Loucy (cell line): ENCODE results near the gene MAPK8IP2.

Experiments
- H2AFZ ChIP-seq: fragments of 200-600 bp; sonication (generic); 2 replicates; pipeline ENCODE4 v1.6.0; 2016; ENCODE audit warnings: antibody characterized with exemption, mild to moderate bottlenecking, low read length, moderate library complexity
- H3F3A ChIP-seq: fragments of 200-600 bp; 2 replicates; pipeline ENCODE4 v1.6.0; 2016; ENCODE audit warnings: antibody characterized with exemption, low read depth, mild to moderate bottlenecking
- H3K27me3 ChIP-seq: fragments of 200-600 bp; sonication (generic); 2 replicates; pipeline ENCODE4 v1.6.1; 2014; ENCODE audit warnings: low read length, mild to moderate bottlenecking; ENCODE audit not compliant: insufficient read depth, poor library complexity, severe bottlenecking
- H3K36me3 ChIP-seq: fragments of 200-600 bp; sonication (generic); 2 replicates; pipeline ENCODE4 v1.6.1; 2016; ENCODE audit warnings: low read length; ENCODE audit not compliant: insufficient read depth
- H3K4me1 ChIP-seq: fragments of 200-600 bp; sonication (generic); 2 replicates; pipeline ENCODE4 v1.5.1; 2014; ENCODE audit warnings: low read length, mild to moderate bottlenecking; ENCODE audit not compliant: insufficient read depth, poor library complexity, severe bottlenecking
- H3K4me2 ChIP-seq: fragments of 200-600 bp; sonication (generic); 2 replicates; pipeline ENCODE4 v1.6.0; 2014; ENCODE audit warnings: antibody characterized with exemption, low read length, low read depth, mild to moderate bottlenecking; ENCODE audit not compliant: poor library complexity, severe bottlenecking
- H3K4me3 ChIP-seq: fragments of 200-600 bp; sonication (generic); 2 replicates; pipeline ENCODE4 v1.5.1; 2014; ENCODE audit warnings: low read length, mild to moderate bottlenecking, mixed read lengths; ENCODE audit not compliant: poor library complexity, severe bottlenecking
- H3K79me2 ChIP-seq: fragments of 200-600 bp; sonication (generic); 2 replicates; pipeline ENCODE4 v1.6.1; 2014; ENCODE audit warnings: low read length; ENCODE audit not compliant: insufficient read depth
- H3K9ac ChIP-seq: fragments of 200-600 bp; sonication (generic); 2 replicates; pipeline ENCODE4 v1.6.0; 2014; ENCODE audit warnings: mild to moderate bottlenecking, low read depth, low read length, moderate library complexity; ENCODE audit not compliant: poor library complexity, severe bottlenecking
- H3K9me2 ChIP-seq: fragments of 200-600 bp; sonication (generic); replicated peaks from 2 replicates; pipeline ENCODE4 v1.6.1; 2016; ENCODE audit warnings: low read depth, low read length, mixed read lengths
- H3K9me3 ChIP-seq: fragments of 200-600 bp; sonication (generic); 2 replicates; pipeline ENCODE4 v1.6.1; 2014; ENCODE audit warnings: mild to moderate bottlenecking, antibody characterized with exemption, low read length, low read depth; ENCODE audit not compliant: insufficient read depth
- H4K20me1 ChIP-seq: fragments of 200-600 bp; sonication (generic); 2 replicates; pipeline ENCODE4 v1.6.0; 2014; ENCODE audit warnings: antibody characterized with exemption, low read length, mild to moderate bottlenecking; ENCODE audit not compliant: insufficient read depth, poor library complexity, severe bottlenecking
- CTCF ChIP-seq: fragments of 200-600 bp; sonication (generic); conservative IDR thresholded peaks from 2 replicates; pipeline ENCODE4 v1.5.1; 2014; ENCODE audit warnings: mild to moderate bottlenecking, antibody characterized with exemption, low read length
- EZH2phosphoT487 ChIP-seq: fragments of 200-600 bp; IDR thresholded peaks from 2 replicates; pipeline ENCODE4 v1.6.1; 2018; ENCODE audit warnings: antibody characterized with exemption, mild to moderate bottlenecking, moderate library complexity, borderline replicate concordance

The MAPK8IP2 gene

GRCh38 chr22:50577697-50577986 is 23.0 kb upstream of the MAPK8IP2 start:
- Histone ChIP-seq H3F3A (no peaks in the 10 kb centered on the region), H3K4me3 (no peak overlapping the region), H3K4me1 (peaks cover 12% of the 10 kb centered on the region), H3K27me3 (no peaks in the 10 kb centered on the region), H3K36me3 (no peaks in the 10 kb centered on the region), H3K9me3 (no peaks in the 10 kb centered on the region), H4K20me1 (no peaks in the 10 kb centered on the region), H3K4me2 (no peak overlapping the region), H3K9ac (no peak overlapping the region), H2AFZ (no peak overlapping the region), H3K79me2 (peaks cover 16% of the 10 kb centered on the region), H3K9me2 (no peaks in the 10 kb centered on the region)
- TF ChIP-seq CTCF (no peak), EZH2phosphoT487 (no peak)

- no peak within 1 kb of the TSS for H3K4me3 ChIP-seq
- H3K4me1 ChIP-seq = peaks cover 12% of the 10 kb centered on the region
- no peak within 1 kb of the TSS for H3K9ac ChIP-seq
- H4K20me1 ChIP-seq = peaks cover 2% of the 10 kb centered on the region
- H3K36me3 ChIP-seq = no peaks in the 10 kb centered on the region
- H3K27me3 ChIP-seq = no peaks in the 10 kb centered on the region
- no peak for TF ChIP-seq EZH2phosphoT487
- TF ChIP-seq CTCF = no peak
- H3K9me2 ChIP-seq = no peaks in the 10 kb centered on the region
- no peak within 1 kb of the TSS for H3K4me2 ChIP-seq
- no peak within 1 kb of the TSS for H2AFZ ChIP-seq
- H3F3A ChIP-seq = no peaks in the 10 kb centered on the region
- H3K9me3 ChIP-seq = no peaks in the 10 kb centered on the region
- H3K79me2 ChIP-seq = peaks cover 17% of the 10 kb centered on the region
These were observed 22.4 kb upstream of the MAPK8IP2 start, which contains the start of gene CPT1B for GRCh38 chr22:50577987-50578775. CPT1B (minus strand) TSS chr22:50578427; CDS start chr22:50577915, 512 bp downstream.

- Histone ChIP-seq H2AFZ (no peak overlapping the region), H4K20me1 (peaks cover 3% of the 10 kb centered on the region), H3K9ac (no peak overlapping the region), H3K4me3 (no peak overlapping the region), H3F3A (no peaks in the 10 kb centered on the region), H3K9me3 (no peaks in the 10 kb centered on the region), H3K27me3 (no peaks in the 10 kb centered on the region), H3K4me2 (no peak overlapping the region), H3K9me2 (no peaks in the 10 kb centered on the region), H3K4me1 (peaks cover 17% of the 10 kb centered on the region), H3K79me2 (peaks cover 24% of the 10 kb centered on the region), H3K36me3 (no peaks in the 10 kb centered on the region)
- no peak for TF ChIP-seq EZH2phosphoT487
- no peak for TF ChIP-seq CTCF
These were observed 21.8 kb upstream of the MAPK8IP2 start for GRCh38 chr22:50578776-50579310.
